SK-N-MC (cell line): ENCODE measurements around the gene TERT.

Source experiments
- EZH2 ChIP-seq: fragments of 200-600 bp; sonication (generic); IDR thresholded peaks from one replicate; pipeline ENCODE4 v1.6.1; 2017; ENCODE audit warnings: antibody characterized with exemption
- FOXP2 ChIP-seq: optimal IDR thresholded peaks from 2 replicates; pipeline ENCODE3; 2011; ENCODE audit warnings: mild to moderate bottlenecking, moderate library complexity; ENCODE audit not compliant: insufficient read depth; ENCODE audit errors: extremely low read length, control extremely low read depth
- POLR2AphosphoS5 ChIP-seq: IDR thresholded peaks from 2 replicates; pipeline ENCODE4 v1.6.1; 2012; ENCODE audit warnings: mild to moderate bottlenecking, low read depth, low read length, borderline replicate concordance

DNA sequence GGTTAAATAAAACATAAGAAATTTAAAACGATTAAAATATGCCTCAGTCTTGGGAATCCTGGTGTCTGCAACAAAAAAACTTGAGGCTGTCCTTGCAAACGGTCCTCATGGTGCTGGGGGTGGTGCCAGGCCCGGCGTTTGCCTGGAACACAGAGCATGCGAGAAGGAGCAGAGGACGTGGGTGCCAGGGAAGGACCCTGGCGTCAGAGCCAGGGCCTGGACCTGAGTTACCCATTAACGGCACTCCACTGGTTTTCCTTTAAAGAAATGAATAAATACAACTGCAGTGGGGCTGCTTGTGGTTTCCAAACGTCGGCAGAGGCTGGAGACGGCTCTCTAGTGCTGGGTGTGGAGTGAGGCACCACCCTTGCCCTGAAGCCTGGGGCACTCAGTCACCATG, 69.8 kb downstream of the TERT start, which contains the start of gene SLC6A18:
- TF ChIP-seq EZH2, result no peak
- TF ChIP-seq POLR2AphosphoS5, result no peak
- TF ChIP-seq FOXP2, result no peak
